Spleen (tissue), 11 donors: ENCODE measurements around the gene WNK2. TPM values are rescaled to one million over a fixed set of nuclear protein-coding genes. Genes with fewer than 3 reads are reported as not detected.

ENCODE experiments used
- DNase-seq: peaks from one replicate; pipeline ENCODE4 v3.0.0-alpha.2; 2020
- H3K27ac ChIP-seq, 8 donors: fragments of 200-600 bp; sonication (generic) in 7 of 8; 1 replicate in 4 of 8; 2 replicates in 4 of 8; pipeline versions ENCODE4 v1.5.0 to v1.8.0; 2016 to 2021; ENCODE audit warnings: inconsistent platforms in 4 of 8, mild to moderate bottlenecking in 4 of 8, moderate library complexity in 1 of 8
- H3K27me3 ChIP-seq, 7 donors: fragments of 200-600 bp; sonication (generic) in 6 of 7; replicated peaks in 1 of 7; 1 replicate in 4 of 7; 2 replicates in 3 of 7; pipeline versions ENCODE4 v1.5.0 to v1.8.0; 2016 to 2021; ENCODE audit warnings: inconsistent platforms in 3 of 7, mild to moderate bottlenecking in 1 of 7
- H3K36me3 ChIP-seq, 6 donors: fragments of 200-600 bp; sonication (generic) in 5 of 6; 1 replicate in 4 of 6; 2 replicates in 2 of 6; pipeline versions ENCODE4 v1.5.0 to v1.8.0; 2016 to 2021; ENCODE audit warnings: inconsistent platforms in 2 of 6
- H3K4me1 ChIP-seq, 6 donors: fragments of 200-600 bp; sonication (generic) in 5 of 6; 1 replicate in 3 of 6; 2 replicates in 3 of 6; pipeline versions ENCODE4 v1.5.0 to v1.8.0; 2016 to 2021; ENCODE audit warnings: inconsistent platforms in 3 of 6
- H3K4me3 ChIP-seq, 8 donors: fragments of 200-600 bp; sonication (generic) in 7 of 8; 1 replicate in 4 of 8; 2 replicates in 4 of 8; pipeline versions ENCODE4 v1.5.0 to v1.8.0; 2016 to 2021; ENCODE audit warnings: inconsistent platforms in 4 of 8, mild to moderate bottlenecking in 4 of 8, moderate library complexity in 2 of 8
- H3K9me3 ChIP-seq, 8 donors: fragments of 200-600 bp; sonication (generic) in 7 of 8; 1 replicate in 4 of 8; 2 replicates in 4 of 8; pipeline versions ENCODE4 v1.5.0 to v1.8.0; 2016 to 2021; ENCODE audit warnings: inconsistent platforms in 4 of 8
- CTCF ChIP-seq, 11 experiments: fragments of 200-600 bp in 7 of 11; fragments of 450-650 bp in 4 of 11; sonication (generic) in 4 of 11; IDR thresholded peaks in 8 of 11; conservative IDR thresholded peaks in 3 of 11; 1 replicate in 7 of 11; 2 replicates in 4 of 11; pipeline versions ENCODE4 v1.4.0 to v1.8.0; 2016 to 2021; ENCODE audit warnings: antibody characterized with exemption in 11 of 11, inconsistent platforms in 4 of 11, mild to moderate bottlenecking in 1 of 11
- POLR2A ChIP-seq, 3 donors: fragments of 450-650 bp; IDR thresholded peaks; one replicate each; pipeline ENCODE4 v1.5.1; 2017; ENCODE audit warnings: antibody characterized with exemption in 3 of 3, mild to moderate bottlenecking in 1 of 3
- POLR2AphosphoS5 ChIP-seq, 3 donors: sonication (generic); formaldehyde crosslinking; IDR thresholded peaks; one replicate each; pipeline ENCODE4 v1.5.1; 2017; ENCODE audit warnings: antibody characterized with exemption in 3 of 3
- WGBS, 5 donors: extraction: QIAGEN DNeasy Blood & Tissue Kit in 3 of 5; methylation state at CpG; one replicate each; pipeline versions ENCODE4 v1.1.5 to v1.1.7; 2013 to 2018; 5-methylcytosine and 5-hydroxymethylcytosine counted together
- intact Hi-C: fragments of 100-400 bp; cut with DNase I; formaldehyde crosslinking; loops from one replicate; pipeline ENCODE4 v1.15.0; 2023; ENCODE audit warnings: low total_unique reads
- polyA plus RNA-seq, 3 donors: library from polyadenylated mRNA; stranded (reverse); fragments of 200-250 nt; gene quantifications; one replicate each; pipeline ENCODE4 v1.2.1, GENCODE V29; 2013
- total RNA-seq, 7 donors: library from RNA; depleted of rRNA in 3 of 7; stranded (reverse); fragments of >200 nt in 3 of 7; fragmentation: NEBNext Ultra II Directional in 4 of 7; extraction: Animal tissue kit (Norgen Biotek cat#: 25700) in 4 of 7; gene quantifications; one replicate each; pipeline versions ENCODE4 v1.1.0 to v1.2.1, GENCODE V29; 2016 to 2021
- donor health status: healthy with polysubstance abuse.
- donor health status: DM: no; HTN: no; CAD: no; lungs with moderate emphysema.
- donor health status: DM: no; HTN: no; CAD: no.
- donor health status: Bipolar disorder and iron deficiency.
- donor health status: healthy.
- donor health status: DM: no; HTN: no; CAD: no.
- donor health status: DM: yes; HTN: yes; CAD: no.

The WNK2 gene
- total and polyA plus RNA-seq, 10 donors = 1.8 to 20.0 (median 7.3) TPM

- peak; percentile 66 for DNase-seq
- Histone ChIP-seq H3K27ac (no peak overlapping the region), H3K4me1 (no peaks in the 10 kb centered on the region), H3K4me3 (no peak overlapping the region), H3K36me3 (no peaks in the 10 kb centered on the region), H3K9me3 (no peaks in the 10 kb centered on the region), H3K27me3 (no peaks in the 10 kb centered on the region)
- TF ChIP-seq CTCF (IDR thresholded peaks at IDR 0.05 in 8 of 11, conservative IDR thresholded peaks at IDR 0.05 in 3 of 11) (no peak), POLR2A (IDR thresholded peaks at IDR 0.05) (no peak)
- intact Hi-C loops = no loop called here
- WGBS, 5 donors = 88 to 95% (median 93%) methylated on average over 12 of the region's 12 CpGs
Observed at GRCh38 chr9:93260263-93261066, 76.5 kb downstream of the WNK2 start.

- no peaks in the 10 kb centered on the region for H3K9me3 ChIP-seq
- TF ChIP-seq CTCF (IDR thresholded peaks at IDR 0.05 in 8 of 11, conservative IDR thresholded peaks at IDR 0.05 in 3 of 11) (no peak), POLR2AphosphoS5 (IDR thresholded peaks at IDR 0.05) (no peak), POLR2A (IDR thresholded peaks at IDR 0.05) (no peak)
- no peaks in the 10 kb centered on the region for H3K27me3 ChIP-seq
- H3K4me3 ChIP-seq = no peak overlapping the region
- no peak overlapping the region for H3K27ac ChIP-seq
- no peaks in the 10 kb centered on the region for H3K36me3 ChIP-seq
- peak; percentile 60 for DNase-seq
- intact Hi-C loops = no loop called here
- WGBS, 5 donors = 83 to 95% (median 94%) methylated on average over 10 of the region's 10 CpGs
- H3K4me1 ChIP-seq = no peaks in the 10 kb centered on the region
Observed at GRCh38 chr9:93261281-93261680, 77.3 kb downstream of the WNK2 start.

- DNase-seq = peak; percentile 71
- TF ChIP-seq CTCF (IDR thresholded peaks at IDR 0.05 in 8 of 11, conservative IDR thresholded peaks at IDR 0.05 in 3 of 11) (no peak), POLR2AphosphoS5 (IDR thresholded peaks at IDR 0.05) (no peak), POLR2A (IDR thresholded peaks at IDR 0.05) (no peak)
- H3K36me3 ChIP-seq = no peaks in the 10 kb centered on the region
- no peak overlapping the region for H3K4me3 ChIP-seq
- H3K27ac ChIP-seq = no peak overlapping the region
- no peaks in the 10 kb centered on the region for H3K27me3 ChIP-seq
- no peaks in the 10 kb centered on the region for H3K9me3 ChIP-seq
- WGBS, 5 donors = 86 to 92% (median 90%) methylated on average over 20 to 26 of the region's 26 CpGs
- H3K4me1 ChIP-seq = no peaks in the 10 kb centered on the region
- intact Hi-C loops = no loop called here
Observed at GRCh38 chr9:93261735-93262523, 78.0 kb downstream of the WNK2 start.
